Liver (tissue), 9 donors: Measurements from ENCODE around the gene SLC25A17. TPM values are rescaled to one million over a fixed set of nuclear protein-coding genes. Genes with fewer than 3 reads are reported as not detected.

ENCODE experiments used
- DNase-seq: peaks from one replicate; pipeline ENCODE4 v3.0.0-alpha.2; 2017; ENCODE audit warnings: low spot score
- H3K27ac ChIP-seq, 2 donors: one replicate each; pipeline ENCODE4 v1.7.0; 2013; ENCODE audit warnings: inconsistent platforms in 2 of 2, low read length in 2 of 2, control low read depth in 1 of 2, low read depth in 1 of 2, mild to moderate bottlenecking in 1 of 2
- H3K27me3 ChIP-seq, 4 donors: one replicate each; pipeline versions ENCODE4 v1.6.1 to v1.7.0; 2013; ENCODE audit warnings: low read length in 3 of 4, inconsistent platforms in 1 of 4, mild to moderate bottlenecking in 1 of 4, moderate library complexity in 1 of 4; ENCODE audit not compliant: control insufficient read depth in 4 of 4, insufficient read depth in 4 of 4
- H3K36me3 ChIP-seq, 4 donors: one replicate each; pipeline versions ENCODE4 v1.6.1 to v1.7.0; 2013; ENCODE audit warnings: low read length in 3 of 4, mild to moderate bottlenecking in 3 of 4, low read depth in 1 of 4, moderate library complexity in 1 of 4; ENCODE audit not compliant: control insufficient read depth in 4 of 4, insufficient read depth in 3 of 4
- H3K4me1 ChIP-seq, 4 donors: one replicate each; pipeline versions ENCODE4 v1.6.1 to v1.7.0; 2013; ENCODE audit warnings: low read length in 3 of 4, mild to moderate bottlenecking in 3 of 4, moderate library complexity in 1 of 4; ENCODE audit not compliant: control insufficient read depth in 4 of 4, insufficient read depth in 4 of 4
- H3K4me3 ChIP-seq, 3 donors: one replicate each; pipeline versions ENCODE4 v1.6.1 to v1.7.0; 2013; ENCODE audit warnings: low read length in 3 of 3, control low read depth in 1 of 3, low read depth in 1 of 3, mild to moderate bottlenecking in 1 of 3
- H3K9ac ChIP-seq, 2 donors: one replicate each; pipeline ENCODE4 v1.7.0; 2013; ENCODE audit warnings: low read length in 2 of 2, mild to moderate bottlenecking in 2 of 2, moderate library complexity in 2 of 2, control low read depth in 1 of 2, low read depth in 1 of 2
- H3K9me3 ChIP-seq, 4 donors: one replicate each; pipeline versions ENCODE4 v1.6.1 to v1.7.0; 2013; ENCODE audit warnings: low read length in 3 of 4; ENCODE audit not compliant: control insufficient read depth in 4 of 4
- EGR1 ChIP-seq, 2 donors: IDR thresholded peaks; 2 replicates each; pipeline ENCODE4 v1.6.1; 2016 to 2018; ENCODE audit warnings: antibody characterized with exemption in 2 of 2, low read depth in 2 of 2
- FOXA1 ChIP-seq: IDR thresholded peaks from 2 replicates; pipeline ENCODE4 v1.6.1; 2016; ENCODE audit warnings: antibody characterized with exemption
- FOXA2 ChIP-seq: IDR thresholded peaks from 2 replicates; pipeline ENCODE4 v1.6.1; 2016; ENCODE audit warnings: antibody characterized with exemption
- GABPA ChIP-seq, 2 donors: IDR thresholded peaks in 1 of 2; conservative IDR thresholded peaks in 1 of 2; 2 replicates each; pipeline ENCODE4 v1.6.1; 2016; ENCODE audit warnings: antibody characterized with exemption in 2 of 2, mild to moderate bottlenecking in 1 of 2, moderate library complexity in 1 of 2
- HNF4A ChIP-seq, 2 donors: conservative IDR thresholded peaks; 2 replicates each; pipeline ENCODE4 v1.6.1; 2016; ENCODE audit warnings: antibody characterized with exemption in 2 of 2, mild to moderate bottlenecking in 2 of 2
- HNF4G ChIP-seq: IDR thresholded peaks from 2 replicates; pipeline ENCODE4 v1.6.1; 2016; ENCODE audit warnings: antibody characterized with exemption
- JUND ChIP-seq, 2 donors: IDR thresholded peaks; 2 replicates each; pipeline ENCODE4 v1.6.1; 2016; ENCODE audit warnings: antibody characterized with exemption in 2 of 2
- MAX ChIP-seq: IDR thresholded peaks from 2 replicates; pipeline ENCODE4 v1.6.1; 2016; ENCODE audit warnings: antibody characterized with exemption
- NR2F2 ChIP-seq: IDR thresholded peaks from 2 replicates; pipeline ENCODE4 v1.6.1; 2016; ENCODE audit warnings: antibody characterized with exemption
- RXRA ChIP-seq, 2 donors: IDR thresholded peaks; 2 replicates each; pipeline ENCODE4 v1.6.1; 2017 to 2018; ENCODE audit warnings: antibody characterized with exemption in 2 of 2, mild to moderate bottlenecking in 1 of 2
- SP1 ChIP-seq: IDR thresholded peaks from 2 replicates; pipeline ENCODE4 v1.6.1; 2018; ENCODE audit warnings: antibody characterized with exemption, mild to moderate bottlenecking
- TAF1 ChIP-seq: conservative IDR thresholded peaks from 2 replicates; pipeline ENCODE4 v1.6.1; 2016; ENCODE audit warnings: antibody characterized with exemption, mild to moderate bottlenecking
- YY1 ChIP-seq: IDR thresholded peaks from 2 replicates; pipeline ENCODE4 v1.6.1; 2016; ENCODE audit warnings: antibody characterized with exemption, mild to moderate bottlenecking
- WGBS: extraction: QIAGEN DNeasy Blood & Tissue Kit; methylation state at CpG from one replicate; pipeline ENCODE4 v1.1.7; 2013; 5-methylcytosine and 5-hydroxymethylcytosine counted together
- polyA plus RNA-seq, 2 donors: library from polyadenylated mRNA; stranded (reverse) in 1 of 2; unstranded in 1 of 2; fragments of 200-250 nt in 1 of 2; fragments of >200 nt in 1 of 2; fragmentation: Nextera tagmentation in 1 of 2; extraction: Ambion mirVana in 1 of 2; gene quantifications; one replicate each; pipeline versions ENCODE4 v1.2.1 to v1.2.3, GENCODE V29; 2013 to 2015
- total RNA-seq, 2 donors: library from RNA; depleted of rRNA; stranded (reverse); fragments of >200 nt; gene quantifications; one replicate each; pipeline ENCODE4 v1.2.3, GENCODE V29; 2014
- TF ChIP-seq, protein P1 (sequence below): IDR thresholded peaks from 2 replicates; pipeline ENCODE4 v1.6.1; 2016; ENCODE audit warnings: antibody characterized with exemption
- TF ChIP-seq, protein P2 (sequence below): fragments of 150-350 bp; IDR thresholded peaks from 2 replicates; pipeline ENCODE4 v1.5.1; 2017; ENCODE audit warnings: improper control_type of control experiment, low read depth, low read length; ENCODE audit not compliant: missing input control
- TF ChIP-seq, protein P3 (sequence below): IDR thresholded peaks from 2 replicates; pipeline ENCODE4 v1.6.1; 2016; ENCODE audit warnings: antibody characterized with exemption
- donor health status: healthy.
- donor health status: healthy.
- donor health status: healthy.
- donor health status: healthy.
- donor health status: healthy.

The SLC25A17 gene
- total and polyA plus RNA-seq, 4 donors = 7.3 to 17.5 (median 11.2) TPM

DNA sequence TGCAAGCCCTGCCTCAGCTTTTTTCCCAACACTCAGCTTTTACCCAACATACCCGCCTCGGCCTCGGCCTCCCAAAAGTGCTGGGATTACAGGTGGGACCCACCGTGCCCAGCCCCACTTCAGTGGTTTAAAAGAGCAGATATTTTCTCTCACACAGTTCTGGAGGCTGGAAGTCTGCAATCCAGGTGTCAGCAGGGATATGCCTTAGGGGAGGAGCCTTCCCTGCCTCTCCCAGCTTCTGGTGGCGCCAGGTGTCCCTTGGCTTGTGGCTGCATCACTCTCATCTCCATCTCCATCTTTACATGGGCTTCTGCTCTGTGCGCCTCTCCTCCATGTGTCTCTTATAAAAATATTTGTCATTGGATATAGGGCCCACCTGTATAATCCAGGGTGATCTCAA, 89.9 kb downstream of the SLC25A17 start:
- 83% methylated on average over 6 of the region's 6 CpGs for WGBS
- no peaks in the 10 kb centered on the region for H3K27me3 ChIP-seq
- DNase-seq = no peak
- TF ChIP-seq, protein P1, sequence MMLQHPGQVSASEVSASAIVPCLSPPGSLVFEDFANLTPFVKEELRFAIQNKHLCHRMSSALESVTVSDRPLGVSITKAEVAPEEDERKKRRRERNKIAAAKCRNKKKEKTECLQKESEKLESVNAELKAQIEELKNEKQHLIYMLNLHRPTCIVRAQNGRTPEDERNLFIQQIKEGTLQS = no peak
- TF ChIP-seq SP1 = no peak
- peaks cover 0 to 7% (median under 1%) of the 10 kb centered on the region in 4 donors for H3K4me1 ChIP-seq
- no peaks in the 10 kb centered on the region for H3K36me3 ChIP-seq
- no peak overlapping the region for H3K9ac ChIP-seq
- H3K27ac ChIP-seq = no peak overlapping the region
- no peak overlapping the region for H3K4me3 ChIP-seq
- no peaks in the 10 kb centered on the region for H3K9me3 ChIP-seq

DNA sequence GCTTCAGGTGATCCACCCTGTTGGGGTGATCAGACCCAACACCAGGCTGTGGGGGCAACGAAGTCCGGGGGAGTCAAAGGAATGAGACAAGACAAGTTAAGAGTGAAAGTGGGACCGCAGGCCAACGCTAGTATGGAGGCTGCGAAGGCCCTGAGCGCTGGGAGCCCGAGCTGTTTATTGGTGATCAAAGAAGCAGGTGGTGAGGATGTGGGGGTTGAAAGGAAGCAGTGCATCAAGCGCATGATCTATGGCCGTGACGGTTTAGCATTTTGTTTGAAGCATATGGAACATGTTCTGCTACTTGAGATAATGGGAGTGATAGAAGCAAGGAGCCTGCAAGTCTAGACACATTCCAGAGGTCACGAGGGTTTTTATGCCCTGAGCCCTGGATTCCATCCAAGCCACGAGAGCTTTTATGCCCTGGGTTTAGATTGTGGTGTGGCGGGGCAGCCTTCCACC, 90.4 kb downstream of the SLC25A17 start:
- no peak for TF ChIP-seq TAF1
- TF ChIP-seq, protein P2, sequence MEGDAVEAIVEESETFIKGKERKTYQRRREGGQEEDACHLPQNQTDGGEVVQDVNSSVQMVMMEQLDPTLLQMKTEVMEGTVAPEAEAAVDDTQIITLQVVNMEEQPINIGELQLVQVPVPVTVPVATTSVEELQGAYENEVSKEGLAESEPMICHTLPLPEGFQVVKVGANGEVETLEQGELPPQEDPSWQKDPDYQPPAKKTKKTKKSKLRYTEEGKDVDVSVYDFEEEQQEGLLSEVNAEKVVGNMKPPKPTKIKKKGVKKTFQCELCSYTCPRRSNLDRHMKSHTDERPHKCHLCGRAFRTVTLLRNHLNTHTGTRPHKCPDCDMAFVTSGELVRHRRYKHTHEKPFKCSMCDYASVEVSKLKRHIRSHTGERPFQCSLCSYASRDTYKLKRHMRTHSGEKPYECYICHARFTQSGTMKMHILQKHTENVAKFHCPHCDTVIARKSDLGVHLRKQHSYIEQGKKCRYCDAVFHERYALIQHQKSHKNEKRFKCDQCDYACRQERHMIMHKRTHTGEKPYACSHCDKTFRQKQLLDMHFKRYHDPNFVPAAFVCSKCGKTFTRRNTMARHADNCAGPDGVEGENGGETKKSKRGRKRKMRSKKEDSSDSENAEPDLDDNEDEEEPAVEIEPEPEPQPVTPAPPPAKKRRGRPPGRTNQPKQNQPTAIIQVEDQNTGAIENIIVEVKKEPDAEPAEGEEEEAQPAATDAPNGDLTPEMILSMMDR = no peak
- TF ChIP-seq JUND (IDR thresholded peaks at IDR 0.05) = no peak
- no peak for TF ChIP-seq EGR1 (IDR thresholded peaks at IDR 0.05; ENCODE audit: low read depth in 2 of 2)
- no peak for TF ChIP-seq HNF4G
- no peak for TF ChIP-seq MAX
- TF ChIP-seq HNF4A (conservative IDR thresholded peaks at IDR 0.05) = no peak
- TF ChIP-seq FOXA1 = no peak
- TF ChIP-seq SP1 = no peak
- TF ChIP-seq NR2F2 = no peak
- TF ChIP-seq YY1 = no peak
- peaks cover 0 to 7% (median under 1%) of the 10 kb centered on the region in 4 donors for H3K4me1 ChIP-seq
- no peaks in the 10 kb centered on the region for H3K9me3 ChIP-seq
- H3K9ac ChIP-seq = no peak overlapping the region
- 71% methylated on average over 13 of the region's 13 CpGs for WGBS
- H3K27ac ChIP-seq = no peak overlapping the region
- no peak overlapping the region for H3K4me3 ChIP-seq
- no peak for DNase-seq
- H3K27me3 ChIP-seq = no peaks in the 10 kb centered on the region
- H3K36me3 ChIP-seq = no peaks in the 10 kb centered on the region

DNA sequence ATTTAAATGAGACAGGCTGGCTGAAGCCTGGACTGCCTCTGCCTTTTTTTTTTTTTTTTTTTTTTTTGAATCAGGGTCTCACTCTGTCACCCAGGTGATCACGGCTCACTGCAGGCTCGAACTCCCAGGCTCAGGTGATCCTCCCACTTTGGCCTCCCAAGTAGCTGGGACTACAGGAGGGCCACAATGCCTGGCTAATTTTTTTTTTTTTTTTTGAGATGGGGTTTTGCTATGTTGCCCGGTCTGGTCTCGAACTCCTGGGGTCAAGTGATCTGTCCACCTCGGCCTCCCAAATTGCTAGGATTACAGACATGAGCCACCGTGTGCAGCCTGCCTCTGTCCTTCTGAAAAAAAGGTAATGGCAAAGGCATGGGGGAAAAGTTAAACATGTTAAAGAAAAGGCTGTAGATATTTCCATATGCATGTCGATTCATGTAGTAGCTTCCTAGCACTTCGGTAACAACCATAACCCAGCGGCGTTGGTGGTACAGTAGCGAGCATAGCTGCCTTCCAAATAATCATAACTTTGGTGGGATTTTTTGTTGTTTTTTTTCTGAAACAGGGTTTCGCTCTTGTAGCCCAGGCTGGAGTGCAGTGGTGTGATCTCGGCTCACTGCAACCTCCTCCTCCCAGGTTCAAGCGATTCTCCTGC, 91.1 kb downstream of the SLC25A17 start:
- no peaks in the 10 kb centered on the region for H3K9me3 ChIP-seq
- WGBS = 94% methylated on average over 14 of the region's 14 CpGs
- DNase-seq = no peak
- H3K27ac ChIP-seq = no peak overlapping the region
- H3K4me3 ChIP-seq = no peak overlapping the region
- no peaks in the 10 kb centered on the region for H3K27me3 ChIP-seq
- no peaks in the 10 kb centered on the region for H3K36me3 ChIP-seq
- TF ChIP-seq FOXA2 (no peak), MAX (no peak), YY1 (no peak), HNF4A (conservative IDR thresholded peaks at IDR 0.05) (no peak), GABPA (IDR thresholded peaks at IDR 0.05 in 1 of 2, conservative IDR thresholded peaks at IDR 0.05 in 1 of 2) (no peak), HNF4G (no peak), NR2F2 (no peak), RXRA (IDR thresholded peaks at IDR 0.05) (no peak), JUND (IDR thresholded peaks at IDR 0.05) (no peak), EGR1 (IDR thresholded peaks at IDR 0.05; ENCODE audit: low read depth in 2 of 2) (no peak), FOXA1 (no peak)
- TF ChIP-seq, protein P2 = no peak
- TF ChIP-seq, protein P3, sequence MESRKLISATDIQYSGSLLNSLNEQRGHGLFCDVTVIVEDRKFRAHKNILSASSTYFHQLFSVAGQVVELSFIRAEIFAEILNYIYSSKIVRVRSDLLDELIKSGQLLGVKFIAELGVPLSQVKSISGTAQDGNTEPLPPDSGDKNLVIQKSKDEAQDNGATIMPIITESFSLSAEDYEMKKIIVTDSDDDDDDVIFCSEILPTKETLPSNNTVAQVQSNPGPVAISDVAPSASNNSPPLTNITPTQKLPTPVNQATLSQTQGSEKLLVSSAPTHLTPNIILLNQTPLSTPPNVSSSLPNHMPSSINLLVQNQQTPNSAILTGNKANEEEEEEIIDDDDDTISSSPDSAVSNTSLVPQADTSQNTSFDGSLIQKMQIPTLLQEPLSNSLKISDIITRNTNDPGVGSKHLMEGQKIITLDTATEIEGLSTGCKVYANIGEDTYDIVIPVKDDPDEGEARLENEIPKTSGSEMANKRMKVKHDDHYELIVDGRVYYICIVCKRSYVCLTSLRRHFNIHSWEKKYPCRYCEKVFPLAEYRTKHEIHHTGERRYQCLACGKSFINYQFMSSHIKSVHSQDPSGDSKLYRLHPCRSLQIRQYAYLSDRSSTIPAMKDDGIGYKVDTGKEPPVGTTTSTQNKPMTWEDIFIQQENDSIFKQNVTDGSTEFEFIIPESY = no peak
- TF ChIP-seq, protein P1 = no peak
- H3K4me1 ChIP-seq = peaks cover 0 to 7% (median under 1%) of the 10 kb centered on the region in 4 donors
- H3K9ac ChIP-seq = no peak overlapping the region
